HepG2 (cell line): ENCODE results near the gene ACAP2. TPM values are rescaled to one million over a fixed set of nuclear protein-coding genes. Genes with fewer than 3 reads are reported as not detected.

Experiments used
- GATAD1 ChIP-seq: IDR thresholded peaks from 2 replicates; pipeline ENCODE4 v1.6.1; 2016; ENCODE audit warnings: missing genetic modification reagents, missing compliant biosample characterization
- MAFF ChIP-seq: IDR thresholded peaks from 2 replicates; pipeline ENCODE4 v1.6.1; 2011; ENCODE audit warnings: low read depth, low read length, improper control_type of control experiment
- NKX3-1 ChIP-seq: sonication (generic); formaldehyde crosslinking; IDR thresholded peaks from 2 replicates; pipeline ENCODE4 v1.5.0; 2020; ENCODE audit warnings: missing genetic modification reagents
- PITX1 ChIP-seq: sonication (generic); formaldehyde crosslinking; IDR thresholded peaks from 2 replicates; pipeline ENCODE4 v1.5.1; 2020; ENCODE audit warnings: mild to moderate bottlenecking, missing genetic modification reagents
- PTBP1 ChIP-seq: fragments of 200-400 bp; formaldehyde crosslinking; IDR thresholded peaks from 2 replicates; pipeline ENCODE4 v1.6.1; 2018; ENCODE audit warnings: low read length, low read depth; ENCODE audit not compliant: poor library complexity, severe bottlenecking
- RARA ChIP-seq: IDR thresholded peaks from 2 replicates; pipeline ENCODE4 v1.6.1; 2016; ENCODE audit warnings: missing genetic modification reagents, missing compliant biosample characterization
- ZFP36 ChIP-seq: fragments of 150-350 bp; IDR thresholded peaks from 2 replicates; pipeline ENCODE4 v1.6.1; 2018; ENCODE audit warnings: borderline replicate concordance, low read length, low read depth; ENCODE audit not compliant: partially characterized antibody
- ZNF180 ChIP-seq: sonication (generic); formaldehyde crosslinking; IDR thresholded peaks from 2 replicates; pipeline ENCODE4 v1.4.0; 2020; ENCODE audit warnings: low read depth, missing genetic modification reagents, borderline replicate concordance
- ZNF451 ChIP-seq: sonication (generic); formaldehyde crosslinking; IDR thresholded peaks from 2 replicates; pipeline ENCODE4 v1.5.0; 2020; ENCODE audit warnings: mild to moderate bottlenecking, missing genetic modification reagents
- ZNF776 ChIP-seq: sonication (generic); formaldehyde crosslinking; IDR thresholded peaks from 2 replicates; pipeline ENCODE4 v1.4.0; 2020; ENCODE audit warnings: mild to moderate bottlenecking, missing genetic modification reagents
- ZSCAN30 ChIP-seq: sonication (generic); formaldehyde crosslinking; IDR thresholded peaks from 2 replicates; pipeline ENCODE4 v1.5.0; 2020; ENCODE audit warnings: mild to moderate bottlenecking, missing genetic modification reagents
- polyA plus RNA-seq, 8 experiments: library from polyadenylated mRNA; depleted of rRNA in 3 of 8; stranded (reverse) in 7 of 8; unstranded in 1 of 8; fragments of >200 nt; fragmentation: Illumina TruSeq in 4 of 8; extraction: Trizol in 4 of 8; gene quantifications; 2 replicates each; pipeline versions ENCODE4 v1.2.1 to v1.2.3, GENCODE V29; 2011 to 2016; ENCODE audit warnings: low read depth in 4 of 8, missing spikeins in 1 of 8, mixed read lengths in 1 of 8; ENCODE audit not compliant: insufficient read depth in 1 of 8
- total RNA-seq, 5 experiments: library from RNA; depleted of rRNA; stranded (reverse); fragments of >200 nt; fragmentation: Illumina TruSeq; extraction: Trizol; gene quantifications; 2 replicates each; pipeline ENCODE4 v1.2.3, GENCODE V29; 2016; ENCODE audit warnings: low read depth in 1 of 5
- TF ChIP-seq, protein P1 (sequence below): IDR thresholded peaks from 2 replicates; pipeline ENCODE4 v1.6.1; 2016; ENCODE audit warnings: missing genetic modification reagents, missing compliant biosample characterization
- TF ChIP-seq, protein P2 (sequence below): sonication (generic); formaldehyde crosslinking; IDR thresholded peaks from 2 replicates; pipeline ENCODE4 v1.4.0; 2020; ENCODE audit warnings: missing genetic modification reagents
- TF ChIP-seq, protein P3 (sequence below): sonication (generic); formaldehyde crosslinking; conservative IDR thresholded peaks from 2 replicates; pipeline ENCODE4 v1.4.0; 2020; ENCODE audit warnings: missing genetic modification reagents
- TF ChIP-seq, protein P4 (sequence below): sonication (generic); formaldehyde crosslinking; IDR thresholded peaks from 2 replicates; pipeline ENCODE4 v1.5.0; 2020; ENCODE audit warnings: mild to moderate bottlenecking, missing genetic modification reagents, moderate library complexity
- TF ChIP-seq, protein P5 (sequence below): IDR thresholded peaks from 2 replicates; pipeline ENCODE4 v1.4.0; 2020; ENCODE audit warnings: mild to moderate bottlenecking, missing genetic modification reagents

ACAP2 gene
- total and polyA plus RNA-seq, 2 of the 13 experiments (the other 11 are each of a cell fraction or from before 2014, with no cell fraction given), result 7.3 to 23.9 TPM

GRCh38 chr3:195259475-195260279 is 183.1 kb downstream of the ACAP2 start (continued):
- peak; percentile 74 for TF ChIP-seq PITX1 (CRISPR knock-in tag)
- TF ChIP-seq, protein P1, sequence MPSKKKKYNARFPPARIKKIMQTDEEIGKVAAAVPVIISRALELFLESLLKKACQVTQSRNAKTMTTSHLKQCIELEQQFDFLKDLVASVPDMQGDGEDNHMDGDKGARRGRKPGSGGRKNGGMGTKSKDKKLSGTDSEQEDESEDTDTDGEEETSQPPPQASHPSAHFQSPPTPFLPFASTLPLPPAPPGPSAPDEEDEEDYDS (CRISPR knock-in tag), result no peak
- TF ChIP-seq, protein P2, sequence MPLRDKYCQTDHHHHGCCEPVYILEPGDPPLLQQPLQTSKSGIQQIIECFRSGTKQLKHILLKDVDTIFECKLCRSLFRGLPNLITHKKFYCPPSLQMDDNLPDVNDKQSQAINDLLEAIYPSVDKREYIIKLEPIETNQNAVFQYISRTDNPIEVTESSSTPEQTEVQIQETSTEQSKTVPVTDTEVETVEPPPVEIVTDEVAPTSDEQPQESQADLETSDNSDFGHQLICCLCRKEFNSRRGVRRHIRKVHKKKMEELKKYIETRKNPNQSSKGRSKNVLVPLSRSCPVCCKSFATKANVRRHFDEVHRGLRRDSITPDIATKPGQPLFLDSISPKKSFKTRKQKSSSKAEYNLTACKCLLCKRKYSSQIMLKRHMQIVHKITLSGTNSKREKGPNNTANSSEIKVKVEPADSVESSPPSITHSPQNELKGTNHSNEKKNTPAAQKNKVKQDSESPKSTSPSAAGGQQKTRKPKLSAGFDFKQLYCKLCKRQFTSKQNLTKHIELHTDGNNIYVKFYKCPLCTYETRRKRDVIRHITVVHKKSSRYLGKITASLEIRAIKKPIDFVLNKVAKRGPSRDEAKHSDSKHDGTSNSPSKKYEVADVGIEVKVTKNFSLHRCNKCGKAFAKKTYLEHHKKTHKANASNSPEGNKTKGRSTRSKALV (CRISPR knock-in tag), result 0 out of 2 replicates have a peak, but pooled peaks have one; percentile 41
- TF ChIP-seq, protein P3, sequence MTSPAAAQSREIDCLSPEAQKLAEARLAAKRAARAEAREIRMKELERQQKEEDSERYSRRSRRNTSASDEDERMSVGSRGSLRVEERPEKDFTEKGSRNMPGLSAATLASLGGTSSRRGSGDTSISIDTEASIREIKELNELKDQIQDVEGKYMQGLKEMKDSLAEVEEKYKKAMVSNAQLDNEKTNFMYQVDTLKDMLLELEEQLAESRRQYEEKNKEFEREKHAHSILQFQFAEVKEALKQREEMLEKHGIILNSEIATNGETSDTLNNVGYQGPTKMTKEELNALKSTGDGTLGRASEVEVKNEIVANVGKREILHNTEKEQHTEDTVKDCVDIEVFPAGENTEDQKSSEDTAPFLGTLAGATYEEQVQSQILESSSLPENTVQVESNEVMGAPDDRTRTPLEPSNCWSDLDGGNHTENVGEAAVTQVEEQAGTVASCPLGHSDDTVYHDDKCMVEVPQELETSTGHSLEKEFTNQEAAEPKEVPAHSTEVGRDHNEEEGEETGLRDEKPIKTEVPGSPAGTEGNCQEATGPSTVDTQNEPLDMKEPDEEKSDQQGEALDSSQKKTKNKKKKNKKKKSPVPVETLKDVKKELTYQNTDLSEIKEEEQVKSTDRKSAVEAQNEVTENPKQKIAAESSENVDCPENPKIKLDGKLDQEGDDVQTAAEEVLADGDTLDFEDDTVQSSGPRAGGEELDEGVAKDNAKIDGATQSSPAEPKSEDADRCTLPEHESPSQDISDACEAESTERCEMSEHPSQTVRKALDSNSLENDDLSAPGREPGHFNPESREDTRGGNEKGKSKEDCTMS (CRISPR knock-in tag), result no peak
- no peak for TF ChIP-seq ZNF180 (CRISPR knock-in tag)
- TF ChIP-seq, protein P4, sequence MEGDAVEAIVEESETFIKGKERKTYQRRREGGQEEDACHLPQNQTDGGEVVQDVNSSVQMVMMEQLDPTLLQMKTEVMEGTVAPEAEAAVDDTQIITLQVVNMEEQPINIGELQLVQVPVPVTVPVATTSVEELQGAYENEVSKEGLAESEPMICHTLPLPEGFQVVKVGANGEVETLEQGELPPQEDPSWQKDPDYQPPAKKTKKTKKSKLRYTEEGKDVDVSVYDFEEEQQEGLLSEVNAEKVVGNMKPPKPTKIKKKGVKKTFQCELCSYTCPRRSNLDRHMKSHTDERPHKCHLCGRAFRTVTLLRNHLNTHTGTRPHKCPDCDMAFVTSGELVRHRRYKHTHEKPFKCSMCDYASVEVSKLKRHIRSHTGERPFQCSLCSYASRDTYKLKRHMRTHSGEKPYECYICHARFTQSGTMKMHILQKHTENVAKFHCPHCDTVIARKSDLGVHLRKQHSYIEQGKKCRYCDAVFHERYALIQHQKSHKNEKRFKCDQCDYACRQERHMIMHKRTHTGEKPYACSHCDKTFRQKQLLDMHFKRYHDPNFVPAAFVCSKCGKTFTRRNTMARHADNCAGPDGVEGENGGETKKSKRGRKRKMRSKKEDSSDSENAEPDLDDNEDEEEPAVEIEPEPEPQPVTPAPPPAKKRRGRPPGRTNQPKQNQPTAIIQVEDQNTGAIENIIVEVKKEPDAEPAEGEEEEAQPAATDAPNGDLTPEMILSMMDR (CRISPR knock-in tag), result peak; percentile 51; the same call in 1 of the 2 replicates
- no peak; the same call in none of the 2 replicates for TF ChIP-seq GATAD1 (CRISPR knock-in tag)
- peak; percentile 69 for TF ChIP-seq ZNF776 (CRISPR knock-in tag)
- TF ChIP-seq MAFF, result no peak
- no peak for TF ChIP-seq PTBP1
- peak; percentile 78 for TF ChIP-seq NKX3-1
- TF ChIP-seq RARA (CRISPR knock-in tag), result peak; percentile 75
- no peak for TF ChIP-seq ZSCAN30
- TF ChIP-seq, protein P5, sequence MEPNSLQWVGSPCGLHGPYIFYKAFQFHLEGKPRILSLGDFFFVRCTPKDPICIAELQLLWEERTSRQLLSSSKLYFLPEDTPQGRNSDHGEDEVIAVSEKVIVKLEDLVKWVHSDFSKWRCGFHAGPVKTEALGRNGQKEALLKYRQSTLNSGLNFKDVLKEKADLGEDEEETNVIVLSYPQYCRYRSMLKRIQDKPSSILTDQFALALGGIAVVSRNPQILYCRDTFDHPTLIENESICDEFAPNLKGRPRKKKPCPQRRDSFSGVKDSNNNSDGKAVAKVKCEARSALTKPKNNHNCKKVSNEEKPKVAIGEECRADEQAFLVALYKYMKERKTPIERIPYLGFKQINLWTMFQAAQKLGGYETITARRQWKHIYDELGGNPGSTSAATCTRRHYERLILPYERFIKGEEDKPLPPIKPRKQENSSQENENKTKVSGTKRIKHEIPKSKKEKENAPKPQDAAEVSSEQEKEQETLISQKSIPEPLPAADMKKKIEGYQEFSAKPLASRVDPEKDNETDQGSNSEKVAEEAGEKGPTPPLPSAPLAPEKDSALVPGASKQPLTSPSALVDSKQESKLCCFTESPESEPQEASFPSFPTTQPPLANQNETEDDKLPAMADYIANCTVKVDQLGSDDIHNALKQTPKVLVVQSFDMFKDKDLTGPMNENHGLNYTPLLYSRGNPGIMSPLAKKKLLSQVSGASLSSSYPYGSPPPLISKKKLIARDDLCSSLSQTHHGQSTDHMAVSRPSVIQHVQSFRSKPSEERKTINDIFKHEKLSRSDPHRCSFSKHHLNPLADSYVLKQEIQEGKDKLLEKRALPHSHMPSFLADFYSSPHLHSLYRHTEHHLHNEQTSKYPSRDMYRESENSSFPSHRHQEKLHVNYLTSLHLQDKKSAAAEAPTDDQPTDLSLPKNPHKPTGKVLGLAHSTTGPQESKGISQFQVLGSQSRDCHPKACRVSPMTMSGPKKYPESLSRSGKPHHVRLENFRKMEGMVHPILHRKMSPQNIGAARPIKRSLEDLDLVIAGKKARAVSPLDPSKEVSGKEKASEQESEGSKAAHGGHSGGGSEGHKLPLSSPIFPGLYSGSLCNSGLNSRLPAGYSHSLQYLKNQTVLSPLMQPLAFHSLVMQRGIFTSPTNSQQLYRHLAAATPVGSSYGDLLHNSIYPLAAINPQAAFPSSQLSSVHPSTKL (CRISPR knock-in tag), result peak; percentile 74
- TF ChIP-seq ZFP36, result no peak
- TF ChIP-seq ZNF451 (CRISPR knock-in tag), result peak; percentile 80
